ENCODE data around the gene BPIFA3.

- TF ChIP-seq, protein P1, sequence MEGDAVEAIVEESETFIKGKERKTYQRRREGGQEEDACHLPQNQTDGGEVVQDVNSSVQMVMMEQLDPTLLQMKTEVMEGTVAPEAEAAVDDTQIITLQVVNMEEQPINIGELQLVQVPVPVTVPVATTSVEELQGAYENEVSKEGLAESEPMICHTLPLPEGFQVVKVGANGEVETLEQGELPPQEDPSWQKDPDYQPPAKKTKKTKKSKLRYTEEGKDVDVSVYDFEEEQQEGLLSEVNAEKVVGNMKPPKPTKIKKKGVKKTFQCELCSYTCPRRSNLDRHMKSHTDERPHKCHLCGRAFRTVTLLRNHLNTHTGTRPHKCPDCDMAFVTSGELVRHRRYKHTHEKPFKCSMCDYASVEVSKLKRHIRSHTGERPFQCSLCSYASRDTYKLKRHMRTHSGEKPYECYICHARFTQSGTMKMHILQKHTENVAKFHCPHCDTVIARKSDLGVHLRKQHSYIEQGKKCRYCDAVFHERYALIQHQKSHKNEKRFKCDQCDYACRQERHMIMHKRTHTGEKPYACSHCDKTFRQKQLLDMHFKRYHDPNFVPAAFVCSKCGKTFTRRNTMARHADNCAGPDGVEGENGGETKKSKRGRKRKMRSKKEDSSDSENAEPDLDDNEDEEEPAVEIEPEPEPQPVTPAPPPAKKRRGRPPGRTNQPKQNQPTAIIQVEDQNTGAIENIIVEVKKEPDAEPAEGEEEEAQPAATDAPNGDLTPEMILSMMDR (IDR thresholded peaks at IDR 0.05 in 2 of 3, conservative IDR thresholded peaks at IDR 0.05 in 1 of 3; ENCODE audit: borderline replicate concordance in 1 of 3, insufficient read depth in 1 of 3, low read depth in 2 of 3, low read length in 2 of 3), result no peak
- TF ChIP-seq EZH2phosphoT487 (IDR thresholded peaks at IDR 0.05; ENCODE audit: borderline replicate concordance), result no peak
Observed at GRCh38 chr20:33229843-33230242, 12.7 kb downstream of the BPIFA3 start.

Data from HCT116 (cell line).